HG02678 (cell line): ENCODE data around the gene RBSN.

ENCODE experiments used
- ATAC-seq: cut with Tn5 transposase; IDR thresholded peaks from one replicate; pipeline ENCODE4 v1.9.1; 2021; ENCODE audit warnings: mild to moderate bottlenecking, moderate library complexity; ENCODE audit not compliant: unreplicated experiment

The RBSN gene

GRCh38 chr3:15102256-15102655 lies 3.3 kb upstream of the RBSN start:
- no peak for ATAC-seq

DNA sequence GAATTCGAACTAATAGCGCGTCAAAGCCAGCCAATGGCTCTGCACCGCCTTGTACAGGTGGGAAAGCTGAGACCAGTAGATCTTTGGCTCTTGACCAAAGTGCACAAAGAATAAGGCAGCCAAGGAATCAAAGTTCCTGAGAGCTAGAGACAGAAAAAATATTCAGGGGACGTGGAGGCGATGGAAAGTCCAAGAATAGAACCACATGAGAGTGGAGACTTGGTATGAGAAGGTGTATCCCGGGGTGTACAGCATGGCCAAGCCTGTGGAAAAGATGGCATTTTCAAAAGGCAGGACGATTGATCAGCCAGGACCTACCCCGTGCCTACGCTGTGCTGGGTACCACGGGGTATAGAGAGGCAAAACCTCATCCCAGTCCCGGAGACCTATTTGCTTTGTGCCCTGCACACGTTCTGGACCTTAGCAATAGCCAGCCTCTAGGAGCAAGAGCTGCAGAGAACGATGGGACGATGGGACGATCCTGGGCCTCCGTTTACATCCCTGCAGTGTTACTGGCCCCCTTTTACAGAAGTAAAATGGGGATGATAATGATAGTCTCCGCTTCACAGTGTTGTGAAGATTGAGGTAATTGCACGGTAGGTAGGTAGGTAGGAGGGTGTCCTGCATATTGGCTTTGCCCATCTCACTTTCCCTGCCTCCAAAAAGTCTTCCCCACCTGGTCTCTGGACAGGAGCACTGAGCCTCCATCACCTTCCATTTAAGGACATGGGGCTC lies 583 bp upstream of the RBSN start:
- peak; percentile 17 for ATAC-seq

DNA sequence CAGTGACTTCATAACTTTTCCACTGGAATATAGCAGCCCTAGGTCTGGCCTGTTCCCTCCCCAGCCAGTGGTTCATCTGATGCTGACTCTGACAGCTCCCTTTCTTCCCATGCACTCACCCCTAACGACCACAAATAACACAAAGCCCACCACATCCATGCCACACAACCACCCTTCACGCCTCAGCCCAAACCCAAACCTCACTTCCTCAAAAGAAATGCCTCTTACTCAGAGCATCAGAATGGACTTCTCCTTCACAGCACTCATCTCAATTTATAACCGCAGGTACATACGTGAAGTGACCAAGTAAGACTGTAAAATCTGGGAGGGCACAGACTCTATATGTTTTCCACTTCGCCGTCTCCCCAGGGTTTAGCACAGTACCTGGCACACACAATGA lies 1.1 kb downstream of the RBSN start:
- no peak for ATAC-seq

DNA sequence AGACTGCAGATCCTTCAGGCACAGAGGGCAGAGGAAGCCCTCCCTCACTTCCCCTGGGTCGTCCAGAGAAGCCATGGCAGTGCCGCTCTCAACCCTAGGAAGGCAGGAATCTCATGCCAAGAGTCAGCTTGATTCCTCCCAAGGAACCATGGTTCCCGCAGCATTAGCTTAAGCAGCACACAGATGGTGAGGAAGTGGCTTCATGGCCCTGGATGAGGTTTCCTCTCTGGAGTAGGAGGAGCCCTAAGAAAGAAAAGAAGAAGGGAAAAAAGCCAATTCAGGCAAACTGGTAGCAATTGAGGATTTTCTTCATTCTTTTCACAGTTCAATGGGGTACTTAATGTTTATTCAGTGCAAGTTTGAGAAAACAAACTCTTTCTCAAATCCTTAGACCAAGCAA lies 2.9 kb downstream of the RBSN start:
- no peak for ATAC-seq

DNA sequence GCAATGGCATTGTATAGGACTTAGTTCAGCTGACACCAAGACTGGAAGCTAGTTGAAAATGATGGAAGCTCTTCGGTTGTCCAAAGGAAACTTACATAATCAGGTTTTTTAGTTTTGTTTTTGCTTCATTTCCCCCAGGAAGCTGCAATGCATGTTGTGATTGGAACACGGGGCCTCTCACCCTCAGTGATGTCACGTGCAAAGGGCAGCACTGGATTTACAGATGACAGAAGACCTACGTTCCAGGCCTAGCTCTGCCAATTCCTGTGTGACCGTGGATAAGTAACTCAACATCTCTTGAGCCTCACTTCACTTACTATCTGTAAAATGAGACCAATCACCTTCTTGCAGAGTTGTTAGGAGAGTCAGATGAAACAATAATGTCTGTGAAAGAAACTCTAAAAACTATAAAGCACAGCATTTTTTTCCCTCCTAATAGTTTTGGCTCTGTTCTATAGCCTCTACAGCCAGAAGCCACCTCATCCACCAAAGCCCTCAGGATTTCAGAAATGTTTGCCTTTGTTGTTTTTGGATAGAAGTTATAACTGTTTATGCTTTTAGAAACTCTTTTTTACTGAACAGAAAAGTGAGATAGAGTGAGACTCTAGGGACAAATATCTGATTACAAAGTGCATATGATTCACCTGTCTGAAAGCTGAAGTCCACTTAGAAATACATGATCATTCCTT lies 4.6 kb downstream of the RBSN start:
- no peak for ATAC-seq

DNA sequence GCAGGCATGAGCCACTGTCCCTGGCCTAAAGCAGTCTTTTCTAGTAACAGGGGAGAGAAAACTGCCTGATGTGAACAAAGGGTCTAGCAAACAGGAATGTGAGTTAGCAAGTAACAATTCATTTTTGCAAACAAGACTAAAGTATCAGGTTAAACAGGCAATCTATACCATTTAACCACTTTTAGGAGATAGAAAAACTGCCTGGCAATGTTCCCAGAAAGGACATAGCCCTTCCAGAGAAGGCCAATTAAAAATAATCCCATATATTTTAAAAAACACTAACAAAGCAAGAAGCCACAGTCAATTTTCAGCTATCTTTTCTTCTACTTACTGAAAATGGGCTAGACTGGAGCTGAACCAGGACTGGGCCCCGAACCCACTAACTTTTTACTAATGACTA lies 6.3 kb downstream of the RBSN start:
- ATAC-seq: no peak

DNA sequence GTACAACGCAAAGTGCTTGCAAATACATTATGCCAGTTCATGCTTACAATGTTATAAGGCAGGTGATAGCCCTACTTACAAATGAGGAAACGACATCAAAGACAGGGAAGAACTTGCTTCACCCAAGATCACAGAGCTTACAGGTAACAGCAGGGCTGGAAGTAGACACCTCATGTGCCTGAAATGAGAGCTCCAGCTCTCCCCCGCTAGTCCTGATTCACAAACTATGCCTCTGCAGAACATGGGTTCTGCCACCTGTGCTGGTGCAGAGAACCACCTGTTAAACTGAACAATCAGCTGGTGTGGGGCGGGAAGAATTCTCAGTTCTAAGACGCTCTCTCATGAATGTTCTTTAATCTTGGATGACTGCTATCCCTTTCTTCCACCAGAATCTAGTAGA lies 7.4 kb downstream of the RBSN start:
- ATAC-seq: no peak

- ATAC-seq: no peak
Measured at GRCh38 chr3:15089201-15089600, 9.7 kb downstream of the RBSN start.

DNA sequence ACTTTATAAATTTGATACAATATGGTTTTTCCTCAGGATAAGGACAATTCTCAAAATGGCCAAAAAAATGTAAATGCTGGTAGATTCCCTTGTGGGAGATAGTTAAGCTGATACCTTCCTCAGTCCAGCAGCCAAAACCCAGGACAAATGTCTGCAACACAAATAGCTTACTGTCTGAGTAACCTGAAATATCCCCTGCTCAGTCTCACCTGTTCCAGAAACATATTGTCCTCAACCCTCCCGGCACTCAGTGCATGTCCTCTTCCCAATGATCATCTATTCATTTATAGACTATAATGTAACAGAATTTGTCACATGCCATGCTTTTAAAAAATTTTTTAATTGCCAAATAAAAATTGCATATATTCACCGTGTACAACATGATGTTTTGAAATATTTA lies 12.2 kb downstream of the RBSN start:
- ATAC-seq: no peak

GRCh38 chr3:15086263-15086662 lies 12.7 kb downstream of the RBSN start:
- ATAC-seq: no peak

GRCh38 chr3:15083252-15083651 lies 15.7 kb downstream of the RBSN start:
- no peak for ATAC-seq

DNA sequence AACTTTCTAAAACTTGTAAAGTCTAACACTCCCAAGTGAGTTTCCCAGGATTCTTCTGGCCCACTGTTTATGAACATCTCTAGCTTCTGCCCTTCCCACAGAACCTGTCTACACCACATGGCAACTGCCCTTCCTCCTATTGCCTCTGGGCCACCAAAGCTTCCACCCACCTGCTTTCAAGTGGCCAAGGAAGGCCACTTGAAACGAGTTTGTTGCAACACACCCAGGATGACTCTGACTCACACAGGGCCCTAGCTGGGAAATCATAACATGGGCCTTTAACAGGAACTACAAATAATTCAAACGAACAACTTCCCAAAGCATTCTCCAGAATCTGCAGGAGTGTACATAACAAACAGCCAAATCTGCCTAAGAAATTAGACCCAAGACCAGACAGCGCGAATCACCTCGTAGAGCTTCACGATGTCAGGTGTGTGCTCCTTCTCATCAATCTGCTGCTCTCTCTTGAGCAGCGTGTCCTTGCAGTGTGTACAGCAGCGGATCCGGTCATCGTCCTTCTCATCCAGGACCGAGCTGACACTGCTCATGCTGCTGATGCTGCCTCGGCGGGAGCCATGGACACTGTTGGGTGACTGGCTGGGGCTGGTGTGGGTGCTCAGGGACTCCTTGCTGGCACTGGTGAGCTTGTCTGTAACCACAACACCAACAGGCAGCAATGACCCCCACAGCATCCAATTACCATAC lies 16.8 kb downstream of the RBSN start:
- ATAC-seq: no peak

DNA sequence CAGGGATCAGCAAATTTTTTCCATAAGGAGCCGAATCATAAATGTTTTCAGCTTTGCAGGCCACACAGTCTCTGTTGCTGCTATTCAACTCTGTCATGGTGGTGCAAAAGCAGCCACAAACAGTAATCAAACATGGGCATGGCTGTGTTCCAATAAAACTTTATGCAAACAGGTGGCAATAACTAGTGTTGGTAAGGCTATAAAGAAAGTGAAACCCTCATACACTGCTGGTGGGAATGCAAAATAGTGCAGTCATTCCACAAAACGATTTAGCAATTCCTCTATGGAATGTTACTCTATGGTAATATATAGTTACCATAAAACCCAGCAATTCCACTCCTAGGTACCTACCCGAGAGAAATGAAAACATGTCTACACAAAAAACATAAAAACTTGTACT lies 19.9 kb downstream of the RBSN start:
- no peak for ATAC-seq

GRCh38 chr3:15074500-15074899 lies 24.4 kb downstream of the RBSN start:
- ATAC-seq: no peak

DNA sequence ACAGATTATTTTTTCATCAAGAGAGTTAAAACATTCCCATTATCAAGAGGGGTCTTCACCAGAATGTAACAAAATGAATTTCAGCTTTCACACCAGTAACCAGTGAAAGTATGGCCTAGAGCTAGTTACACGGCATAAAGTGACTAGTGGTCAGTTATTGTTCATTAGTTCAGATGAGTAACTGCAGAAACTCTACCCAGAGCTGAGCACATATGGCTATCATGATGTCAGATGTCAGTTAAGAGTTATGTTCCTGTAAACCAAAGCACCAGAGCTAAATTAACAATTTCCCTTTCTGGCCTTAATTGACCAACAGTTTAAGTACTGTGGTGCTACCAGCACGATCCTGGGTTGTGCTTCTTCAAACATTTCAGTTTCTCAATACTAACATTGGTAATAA lies 27.2 kb downstream of the RBSN start:
- ATAC-seq: no peak

DNA sequence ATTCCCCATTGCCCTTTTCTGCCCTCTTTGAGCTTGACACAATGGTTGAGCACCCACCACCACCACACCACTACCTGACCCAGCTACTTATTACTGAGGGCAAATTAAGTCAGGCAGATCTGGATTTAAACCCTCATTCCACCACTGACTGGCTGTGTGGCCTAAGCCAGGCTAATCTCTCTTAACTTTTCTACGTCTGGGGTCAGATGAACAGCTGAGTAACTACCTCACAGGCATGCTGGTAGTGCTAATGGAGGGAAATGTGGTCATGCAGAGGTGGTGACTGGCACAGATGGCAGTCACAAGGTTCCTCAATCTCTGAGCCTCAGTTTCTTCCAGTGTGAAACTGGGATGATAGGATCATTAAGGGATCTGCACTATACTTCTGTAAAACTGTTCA lies 29.5 kb downstream of the RBSN start:
- no peak for ATAC-seq

GRCh38 chr3:15066467-15066866 lies 32.5 kb downstream of the RBSN start:
- no peak for ATAC-seq

DNA sequence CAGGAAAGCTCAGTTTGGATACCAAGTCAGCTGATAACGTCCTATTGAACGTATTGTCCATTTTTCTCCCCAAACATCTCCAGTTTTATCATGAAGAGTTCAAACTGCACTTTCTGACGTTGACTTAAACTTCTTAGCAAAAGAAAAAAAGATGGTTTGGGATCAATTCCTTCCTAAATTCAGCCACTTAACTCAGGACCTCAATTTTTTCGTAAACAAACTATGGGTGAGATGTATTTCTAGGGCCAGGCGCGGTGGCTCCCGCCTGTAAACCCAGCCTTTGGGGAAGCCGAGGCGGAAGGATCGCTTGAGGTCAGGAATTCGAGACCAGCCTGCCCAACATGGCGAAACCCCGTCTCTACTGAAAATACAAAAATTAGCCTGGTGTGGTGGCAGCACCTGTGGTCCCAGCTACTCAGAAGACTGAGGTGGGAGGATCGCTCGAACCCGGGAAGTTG lies 33.4 kb downstream of the RBSN start:
- ATAC-seq: no peak

GRCh38 chr3:15064835-15065549 lies 34.0 kb downstream of the RBSN start, which contains the start of gene MRPS25:
Gene MRPS25, minus strand, starts transcription at chr3:15065315. Its CDS starts 121 bp downstream, at chr3:15065194.
- ATAC-seq: peak; percentile 96

GRCh38 chr3:15064299-15064834 lies 34.6 kb downstream of the RBSN start:
- ATAC-seq: peak; percentile 11
